K562 (cell line): Measurements from ENCODE around the gene GLT8D2.

Source experiments
- BRCA1 ChIP-seq, 2 experiments: fragments of 450-650 bp in 1 of 2; sonication (generic) in 1 of 2; formaldehyde crosslinking in 1 of 2; IDR thresholded peaks; 2 replicates each; pipeline versions ENCODE4 v1.5.0 to v1.6.1; 2017 to 2020; ENCODE audit warnings: mild to moderate bottlenecking in 1 of 2, missing genetic modification reagents in 1 of 2
- CHD4 ChIP-seq: fragments of 200-600 bp; sonication (generic); IDR thresholded peaks from 3 replicates; pipeline ENCODE4 v1.6.1; 2012; ENCODE audit warnings: low read depth, mild to moderate bottlenecking, mixed read lengths, low read length, inconsistent platforms; ENCODE audit not compliant: insufficient read depth, insufficient replicate concordance, poor library complexity, severe bottlenecking
- GATA2 ChIP-seq: sonication (generic); formaldehyde crosslinking; IDR thresholded peaks from 2 replicates; pipeline ENCODE4 v1.4.0; 2020; ENCODE audit warnings: mild to moderate bottlenecking, missing genetic modification reagents
- HBP1 ChIP-seq: fragments of 450-650 bp; formaldehyde crosslinking; IDR thresholded peaks from 2 replicates; pipeline ENCODE4 v1.4.0; 2022; ENCODE audit warnings: missing genetic modification characterization
- NCOA1 ChIP-seq: fragments of 450-650 bp; IDR thresholded peaks from 2 replicates; pipeline ENCODE4 v1.6.1; 2016; ENCODE audit warnings: low read depth
- POLR2A ChIP-seq: fragments of 450-650 bp; conservative IDR thresholded peaks from 2 replicates; pipeline ENCODE4 v1.6.1; 2016
- POLR2AphosphoS5 ChIP-seq: IDR thresholded peaks from 2 replicates; pipeline ENCODE4 v1.6.1; 2011; ENCODE audit warnings: mild to moderate bottlenecking, low read depth, low read length, moderate library complexity; ENCODE audit not compliant: control insufficient read depth, insufficient read depth
- ZNF780A ChIP-seq: fragments of 250-450 bp; sonication (Bioruptor Pico); IDR thresholded peaks from 2 replicates; pipeline ENCODE4 v1.5.0; 2021; ENCODE audit warnings: mild to moderate bottlenecking

- TF ChIP-seq POLR2A, result no peak
- TF ChIP-seq CHD4, result no peak
- TF ChIP-seq HBP1, result no peak
- TF ChIP-seq NCOA1, result no peak
- no peak for TF ChIP-seq BRCA1 (IDR thresholded peaks at IDR 0.05)
- TF ChIP-seq BRCA1 (CRISPR knock-in tag; IDR thresholded peaks at IDR 0.05), result no peak
- TF ChIP-seq GATA2 (CRISPR knock-in tag), result no peak
- no peak for TF ChIP-seq ZNF780A (CRISPR knock-in tag)
- no peak for TF ChIP-seq POLR2AphosphoS5
Observed at GRCh38 chr12:104048811-104049210, 1.2 kb downstream of the GLT8D2 start.
